Esophagus muscularis mucosa (tissue), 4 donors: ENCODE results near the gene ZFPM1.

Experiments
- CTCF ChIP-seq, 3 experiments: fragments of 200-600 bp in 2 of 3; fragments of 450-650 bp in 1 of 3; sonication (generic) in 2 of 3; IDR thresholded peaks; one replicate each; pipeline ENCODE4 v1.5.1; 2017 to 2019; ENCODE audit warnings: antibody characterized with exemption in 3 of 3, mild to moderate bottlenecking in 2 of 3, moderate library complexity in 1 of 3
- EP300 ChIP-seq: sonication (generic); formaldehyde crosslinking; IDR thresholded peaks from one replicate; pipeline ENCODE4 v1.6.1; 2017; ENCODE audit warnings: antibody characterized with exemption
- POLR2A ChIP-seq: fragments of 450-650 bp; IDR thresholded peaks from one replicate; pipeline ENCODE4 v1.6.1; 2017; ENCODE audit warnings: antibody characterized with exemption, moderate library complexity, mild to moderate bottlenecking, low read depth

GRCh38 chr16:88570691-88571092 lies 117.6 kb downstream of the ZFPM1 start:
- TF ChIP-seq CTCF (IDR thresholded peaks at IDR 0.05) (no peak), EP300 (no peak), POLR2A (no peak)
